ENCODE results near the gene CCND1. TPM values are rescaled to one million over a fixed set of nuclear protein-coding genes. Genes with fewer than 3 reads are reported as not detected.

CCND1 gene
- total and polyA plus RNA-seq, 10 of the 15 experiments (the other 5 are each of a cell fraction or from before 2014, with no cell fraction given) = 0.09 to 6.6 (median 0.59) TPM; not detected in 2

- FAIRE-seq = no peak
- Histone ChIP-seq H3K9me3 (replicated peaks; ENCODE audit: control insufficient read depth, insufficient read depth, low read length) (no peaks in the 10 kb centered on the region; the same call in 2 of the 3 replicates), H4K20me1 (ENCODE audit: control insufficient read depth, insufficient read depth) (no peaks in the 10 kb centered on the region), H3K79me2 (ENCODE audit: control insufficient read depth, insufficient read depth, low read length) (no peaks in the 10 kb centered on the region), H2AFZ (ENCODE audit: control insufficient read depth, low read depth, low read length) (no peak overlapping the region), H3K9ac (ENCODE audit: control insufficient read depth, insufficient read depth, low read length) (no peak overlapping the region), H3K4me3 (no peak overlapping the region), H3K4me2 (ENCODE audit: control insufficient read depth, insufficient read depth) (no peak overlapping the region), H3K27ac (ENCODE audit: control insufficient read depth, insufficient read depth) (no peak overlapping the region), H3K36me3 (ENCODE audit: control insufficient read depth in 2 of 2, insufficient read depth in 2 of 2, low read length in 1 of 2) (no peaks in the 10 kb centered on the region), H3K4me1 (ENCODE audit: control insufficient read depth, insufficient read depth, low read length) (no peaks in the 10 kb centered on the region), H3K27me3 (replicated peaks in 1 of 2; ENCODE audit: control insufficient read depth in 2 of 2, insufficient read depth in 2 of 2, low read length in 1 of 2) (no peaks in the 10 kb centered on the region)
- in situ Hi-C loops (cut with MboI) (no loop called here), intact Hi-C loops (cut with micrococcal nuclease; ENCODE audit: unreplicated experiment) (no loop called here)
- ChIA-PET POLR2A (no interaction called here), RAD21 (ENCODE audit: unreplicated experiment) (no interaction called here), SMC1A (ENCODE audit: uncharacterized antibody, unreplicated experiment) (no interaction called here), CTCF (no interaction called here)
- ATAC-seq = no peak
- TF ChIP-seq MXI1 (IDR thresholded peaks at IDR 0.05; ENCODE audit: low read depth, low read length) (no peak), ZBED1 (IDR thresholded peaks at IDR 0.05; ENCODE audit: borderline replicate concordance) (no peak), EP300 (IDR thresholded peaks at IDR 0.05; ENCODE audit: borderline replicate concordance in 1 of 2, control insufficient read depth in 1 of 2, low read depth in 2 of 2, low read length in 2 of 2) (no peak)
- no TSS peak for BruUV-seq (replicated peaks)
- no peak for DNase-seq (ENCODE audit: low read depth, low spot score)
- 69% methylated on average over 19 of the region's 19 CpGs for WGBS (ENCODE audit: insufficient coverage, insufficient replicate concordance, low lambda C conversion rate, missing lambda C conversion rate)
Observed at GRCh38 chr11:69655479-69656428, 14.8 kb downstream of the CCND1 start.

GRCh38 chr11:69656536-69657455, 15.8 kb downstream of the CCND1 start:
- in situ Hi-C loops (cut with MboI) (no loop called here), intact Hi-C loops (cut with micrococcal nuclease; ENCODE audit: unreplicated experiment) (no loop called here)
- no peak for FAIRE-seq
- SMC1A ChIA-PET (ENCODE audit: uncharacterized antibody, unreplicated experiment) = no interaction called here
- 44% methylated on average over 20 of the region's 20 CpGs for WGBS (ENCODE audit: insufficient coverage, insufficient replicate concordance, low lambda C conversion rate, missing lambda C conversion rate)
- no peak overlapping the region for H3K4me3 ChIP-seq
- no peaks in the 10 kb centered on the region; the same call in 2 of the 3 replicates for H3K9me3 ChIP-seq (replicated peaks; ENCODE audit: control insufficient read depth, insufficient read depth, low read length)
- RAD21 ChIA-PET (ENCODE audit: unreplicated experiment) = no interaction called here
- no peaks in the 10 kb centered on the region for H3K4me1 ChIP-seq (ENCODE audit: control insufficient read depth, insufficient read depth, low read length)
- DNase-seq (ENCODE audit: low read depth, low spot score) = no peak
- no peak for ATAC-seq
- no peaks in the 10 kb centered on the region for H3K79me2 ChIP-seq (ENCODE audit: control insufficient read depth, insufficient read depth, low read length)
- no peak overlapping the region for H3K4me2 ChIP-seq (ENCODE audit: control insufficient read depth, insufficient read depth)
- no peak overlapping the region for H2AFZ ChIP-seq (ENCODE audit: control insufficient read depth, low read depth, low read length)
- H3K27ac ChIP-seq (ENCODE audit: control insufficient read depth, insufficient read depth) = no peak overlapping the region
- no TSS peak for BruUV-seq (replicated peaks)
- CTCF ChIA-PET = no interaction called here
- no peak overlapping the region for H3K9ac ChIP-seq (ENCODE audit: control insufficient read depth, insufficient read depth, low read length)
- no peaks in the 10 kb centered on the region for H3K36me3 ChIP-seq (ENCODE audit: control insufficient read depth in 2 of 2, insufficient read depth in 2 of 2, low read length in 1 of 2)
- POLR2A ChIA-PET = no interaction called here
- H3K27me3 ChIP-seq (replicated peaks in 1 of 2; ENCODE audit: control insufficient read depth in 2 of 2, insufficient read depth in 2 of 2, low read length in 1 of 2) = no peaks in the 10 kb centered on the region
- no peaks in the 10 kb centered on the region for H4K20me1 ChIP-seq (ENCODE audit: control insufficient read depth, insufficient read depth)
- no peak for TF ChIP-seq BMI1 (IDR thresholded peaks at IDR 0.05; ENCODE audit: borderline replicate concordance)
- no peak for TF ChIP-seq RCOR1 (conservative IDR thresholded peaks at IDR 0.05; ENCODE audit: low read depth, low read length)
- TF ChIP-seq CREM (IDR thresholded peaks at IDR 0.05; ENCODE audit: low read depth) = no peak
- no peak for TF ChIP-seq ZNF622 (IDR thresholded peaks at IDR 0.05)
- no peak for TF ChIP-seq MYB (IDR thresholded peaks at IDR 0.05; ENCODE audit: borderline replicate concordance, low read depth, low read length)
- TF ChIP-seq IKZF2 (IDR thresholded peaks at IDR 0.05) = no peak
- TF ChIP-seq IRF4 (IDR thresholded peaks at IDR 0.05; ENCODE audit: low read depth, low read length) = no peak
- no peak for TF ChIP-seq CHD4 (IDR thresholded peaks at IDR 0.05)
- no peak for TF ChIP-seq SIX5 (IDR thresholded peaks at IDR 0.05; ENCODE audit: low read depth, low read length, severe bottlenecking)
- no peak for TF ChIP-seq BACH1 (IDR thresholded peaks at IDR 0.05; ENCODE audit: borderline replicate concordance)
- TF ChIP-seq RAD51 (IDR thresholded peaks at IDR 0.05) = no peak
- TF ChIP-seq ASH2L (IDR thresholded peaks at IDR 0.05; ENCODE audit: borderline replicate concordance, low read depth) = no peak
- no peak for TF ChIP-seq RUNX3 (IDR thresholded peaks at IDR 0.05; ENCODE audit: low read length)
